Measurements from ENCODE around the gene EFNA5. TPM values are rescaled to one million over a fixed set of nuclear protein-coding genes. Genes with fewer than 3 reads are reported as not detected.

EFNA5 gene
- total RNA-seq, 1 experiment from 2014 or later = 0.22 TPM

DNA sequence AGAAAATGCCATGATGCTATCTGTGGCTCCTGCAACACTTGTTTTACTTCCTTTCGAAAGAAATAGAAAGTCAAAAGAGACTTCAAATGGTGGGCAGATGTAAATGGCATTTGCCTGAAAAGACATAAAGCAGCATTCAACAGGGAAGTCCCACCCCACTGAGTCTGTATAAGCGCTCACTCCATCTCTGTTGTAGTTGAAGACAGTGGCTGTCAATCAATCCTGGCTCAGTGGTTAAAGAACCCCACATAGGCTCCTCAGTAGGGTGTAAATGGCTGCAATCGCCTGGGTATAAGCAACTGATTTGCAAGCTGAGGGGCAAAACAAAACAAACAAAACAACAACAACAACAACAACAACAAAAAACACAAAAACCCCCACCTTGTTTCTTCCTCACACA, 158.7 kb downstream of the EFNA5 start:
- Histone ChIP-seq H3K9me3 (ENCODE audit: control insufficient read depth in 1 of 2, insufficient read depth in 1 of 2, low read depth in 1 of 2, low read length in 2 of 2) (no peaks in the 10 kb centered on the region), H3K4me1 (ENCODE audit: control insufficient read depth in 1 of 2, insufficient read depth in 2 of 2, low read length in 2 of 2) (no peaks in the 10 kb centered on the region), H2AFZ (ENCODE audit: low read depth, low read length, poor library complexity, severe bottlenecking) (no peak overlapping the region), H3K79me2 (ENCODE audit: insufficient read depth, low read length) (no peaks in the 10 kb centered on the region), H3K4me3 (replicated peaks in 1 of 2; ENCODE audit: low read depth in 1 of 2, low read length in 2 of 2) (no peak overlapping the region), H3K9ac (ENCODE audit: low read length) (no peak overlapping the region), H3K9me2 (ENCODE audit: insufficient read depth) (no peaks in the 10 kb centered on the region), H3K27ac (ENCODE audit: low read depth, low read length) (no peak overlapping the region), H3K4me2 (ENCODE audit: low read length) (no peak overlapping the region), H3K36me3 (ENCODE audit: control insufficient read depth in 1 of 2, insufficient read depth in 2 of 2, low read length in 2 of 2) (no peaks in the 10 kb centered on the region), H3K27me3 (ENCODE audit: insufficient read depth, low read length) (no peaks in the 10 kb centered on the region), H4K20me1 (ENCODE audit: insufficient read depth) (no peaks in the 10 kb centered on the region)
- TF ChIP-seq EGR1 (IDR thresholded peaks at IDR 0.05; ENCODE audit: low read depth) = no peak
- no peak for TF ChIP-seq FOSL1 (IDR thresholded peaks at IDR 0.05; ENCODE audit: low read depth)
- no peak for TF ChIP-seq MAX (IDR thresholded peaks at IDR 0.05)
- no peak for TF ChIP-seq POLR2AphosphoS5 (IDR thresholded peaks at IDR 0.05; ENCODE audit: low read depth, low read length)
- intact Hi-C loops (cut with micrococcal nuclease) = no loop called here
- ChIA-PET CTCF (no interaction called here), RAD21 (ENCODE audit: low non-redundant PET in 1 of 2, low total read pairs in 2 of 2, uncharacterized antibody in 2 of 2, unreplicated experiment in 2 of 2) (no interaction called here), POLR2A (no interaction called here)
- BruUV-seq (replicated peaks) = no TSS peak
- DNase-seq (ENCODE audit: low read depth, low spot score) (no peak), ATAC-seq (no peak)

GRCh38 chr5:107510125-107510524, 160.6 kb downstream of the EFNA5 start:
- no peaks in the 10 kb centered on the region for H3K27me3 ChIP-seq (ENCODE audit: insufficient read depth, low read length)
- H3K4me1 ChIP-seq (ENCODE audit: control insufficient read depth in 1 of 2, insufficient read depth in 2 of 2, low read length in 2 of 2) = no peaks in the 10 kb centered on the region
- H2AFZ ChIP-seq (ENCODE audit: low read depth, low read length, poor library complexity, severe bottlenecking) = no peak overlapping the region
- TF ChIP-seq RAD21 (IDR thresholded peaks at IDR 0.05; ENCODE audit: low read depth) = no peak
- no peak for TF ChIP-seq CTCF (IDR thresholded peaks at IDR 0.05 in 2 of 3, conservative IDR thresholded peaks at IDR 0.05 in 1 of 3; ENCODE audit: borderline replicate concordance in 1 of 3, insufficient read depth in 1 of 3, low read depth in 2 of 3, low read length in 2 of 3)
- intact Hi-C loops (cut with micrococcal nuclease) = no loop called here
- no peaks in the 10 kb centered on the region for H3K36me3 ChIP-seq (ENCODE audit: control insufficient read depth in 1 of 2, insufficient read depth in 2 of 2, low read length in 2 of 2)
- ChIA-PET CTCF (no interaction called here), RAD21 (ENCODE audit: low non-redundant PET in 1 of 2, low total read pairs in 2 of 2, uncharacterized antibody in 2 of 2, unreplicated experiment in 2 of 2) (no interaction called here), POLR2A (no interaction called here)
- ATAC-seq (no peak), DNase-seq (ENCODE audit: low read depth, low spot score) (no peak)
- no peaks in the 10 kb centered on the region for H3K9me3 ChIP-seq (ENCODE audit: control insufficient read depth in 1 of 2, insufficient read depth in 1 of 2, low read depth in 1 of 2, low read length in 2 of 2)
- no peaks in the 10 kb centered on the region for H3K79me2 ChIP-seq (ENCODE audit: insufficient read depth, low read length)
- no peaks in the 10 kb centered on the region for H4K20me1 ChIP-seq (ENCODE audit: insufficient read depth)
- H3K9ac ChIP-seq (ENCODE audit: low read length) = no peak overlapping the region
- no peak overlapping the region for H3K27ac ChIP-seq (ENCODE audit: low read depth, low read length)
- H3K9me2 ChIP-seq (ENCODE audit: insufficient read depth) = no peaks in the 10 kb centered on the region
- H3K4me3 ChIP-seq (replicated peaks in 1 of 2; ENCODE audit: low read depth in 1 of 2, low read length in 2 of 2) = no peak overlapping the region
- no TSS peak for BruUV-seq (replicated peaks)
- H3K4me2 ChIP-seq (ENCODE audit: low read length) = no peak overlapping the region
